NK-92 (cell line): ENCODE results near the gene CATSPERD.

Source experiments
- DNase-seq: peaks from one replicate; lab custom pipeline; 2025; ENCODE audit not compliant: unreplicated experiment; lab: John Stamatoyannopoulos, UW

CATSPERD gene

DNA sequence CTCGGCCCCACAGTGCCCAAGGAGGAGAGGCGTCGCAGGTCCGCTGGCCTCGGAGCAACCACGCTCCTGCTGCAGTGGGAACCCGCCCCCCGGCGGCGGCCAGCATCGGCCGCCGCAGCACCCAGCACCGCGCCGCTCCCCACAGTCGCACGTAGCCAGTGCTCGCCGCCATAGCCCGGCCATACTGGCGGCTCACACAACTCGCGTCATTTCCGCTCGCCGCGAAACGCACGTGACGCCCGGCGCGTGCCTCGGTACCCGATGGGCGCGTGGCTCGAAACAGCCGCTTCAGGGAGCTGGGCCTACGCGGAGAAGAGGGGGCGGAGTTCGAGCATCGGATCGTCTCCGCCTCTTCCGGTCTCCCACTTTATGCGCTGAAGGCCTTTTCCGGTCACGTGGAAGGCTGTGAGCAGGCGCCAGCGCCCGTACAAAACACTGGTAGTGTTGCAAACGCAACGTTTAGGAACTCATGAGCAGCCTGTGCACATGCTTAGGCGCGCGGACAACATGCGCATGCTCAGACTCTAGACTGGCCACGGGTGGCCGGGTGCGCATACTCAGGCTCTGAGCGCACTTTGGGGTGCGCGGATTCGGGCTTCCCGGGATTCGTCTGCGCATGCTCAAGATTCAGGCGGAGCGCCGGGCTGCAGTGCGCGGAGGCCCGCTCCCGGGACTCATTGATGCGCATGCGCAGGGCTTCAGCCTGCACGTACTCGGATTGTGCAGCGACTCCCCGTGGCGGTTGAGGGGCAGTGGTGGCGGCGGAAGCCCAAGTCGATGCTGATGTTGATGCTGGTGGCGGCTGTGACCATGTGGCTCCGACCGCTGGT lies at the start of gene CATSPERD, which contains the start of gene LONP1:
Gene CATSPERD (plus strand): TSS at position 677 of the 830 bp plus-strand sequence. CDS start 101 bp downstream, at position 778.
Gene LONP1 (minus strand): TSS at position 186 of the 830 bp plus-strand sequence. CDS start 14 bp downstream, at position 172.
- DNase-seq: peak; percentile 98

GRCh38 chr19:5671600-5671999 lies 48.8 kb upstream of the CATSPERD start:
- no peak for DNase-seq

- no peak for DNase-seq
Measured at GRCh38 chr19:5672708-5673459, 47.6 kb upstream of the CATSPERD start.

DNA sequence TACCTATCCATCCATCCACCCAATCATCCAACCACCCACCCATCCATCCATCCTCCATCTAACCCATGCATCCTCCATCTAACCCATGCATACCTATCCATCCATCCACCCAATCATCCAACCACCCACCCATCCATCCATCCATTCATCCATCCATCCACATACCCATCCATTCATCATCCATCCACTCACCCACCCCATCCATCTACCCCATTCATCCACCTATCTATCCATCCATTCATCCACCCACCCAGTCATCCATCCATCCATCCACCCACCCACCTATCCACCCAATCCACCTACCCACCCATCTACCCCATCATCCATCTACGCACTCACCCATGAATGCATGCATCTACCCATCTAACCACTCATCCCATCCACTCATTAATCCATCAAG lies 46.7 kb upstream of the CATSPERD start:
- DNase-seq: no peak

DNA sequence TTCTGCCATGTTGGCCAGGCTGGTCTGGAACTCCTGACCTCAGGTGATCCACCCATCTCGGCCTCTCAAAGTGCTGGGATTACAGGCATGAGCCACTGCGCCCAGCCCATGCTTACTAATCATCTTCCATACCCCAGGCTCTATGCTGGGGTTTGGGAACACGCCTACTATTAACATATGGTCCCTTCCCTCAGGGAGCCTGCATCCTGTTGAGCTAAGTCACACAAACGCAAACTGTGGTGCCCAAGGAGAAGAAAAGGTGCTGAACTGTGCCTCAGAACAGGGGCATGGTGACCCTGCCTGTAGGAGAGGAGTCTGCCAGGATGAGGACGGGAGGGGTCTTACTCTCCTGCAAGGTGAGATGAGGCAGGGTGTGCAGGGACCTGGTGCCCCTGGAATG lies 45.7 kb upstream of the CATSPERD start:
- DNase-seq: no peak

DNA sequence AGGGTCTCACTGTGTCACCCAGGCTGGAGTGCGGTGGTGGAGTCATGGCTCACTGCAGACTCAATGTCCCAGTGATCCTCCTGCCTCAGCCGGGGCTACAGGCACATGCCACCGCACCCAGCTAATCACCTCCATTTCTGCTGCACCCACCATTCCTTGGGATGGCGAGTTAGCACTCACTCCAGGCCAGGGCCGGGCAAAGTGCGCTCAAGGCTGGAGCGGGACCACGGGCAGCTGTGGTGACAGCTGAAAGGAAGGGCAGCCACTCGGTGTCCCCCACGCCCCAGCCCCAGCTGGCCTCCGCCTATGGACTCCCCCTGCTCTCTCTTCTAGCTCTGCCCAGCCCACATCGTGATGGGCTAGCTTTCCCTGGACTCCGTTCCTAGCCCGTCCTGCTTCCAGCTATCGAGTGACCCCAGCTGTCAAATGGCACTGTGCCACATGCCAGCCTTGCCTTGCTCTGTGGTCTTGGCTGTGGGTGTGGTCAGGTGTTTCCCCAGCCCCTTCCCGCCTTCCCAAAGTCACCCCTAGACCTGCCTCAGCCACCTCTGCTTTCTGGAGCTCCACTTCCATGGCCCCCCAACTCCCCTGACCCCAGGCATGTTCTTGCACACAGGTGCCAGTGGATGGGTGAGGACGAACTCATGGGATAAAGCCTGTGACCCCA lies 44.2 kb upstream of the CATSPERD start:
- no peak for DNase-seq

GRCh38 chr19:5676772-5677105 lies 43.7 kb upstream of the CATSPERD start:
- DNase-seq: no peak

DNA sequence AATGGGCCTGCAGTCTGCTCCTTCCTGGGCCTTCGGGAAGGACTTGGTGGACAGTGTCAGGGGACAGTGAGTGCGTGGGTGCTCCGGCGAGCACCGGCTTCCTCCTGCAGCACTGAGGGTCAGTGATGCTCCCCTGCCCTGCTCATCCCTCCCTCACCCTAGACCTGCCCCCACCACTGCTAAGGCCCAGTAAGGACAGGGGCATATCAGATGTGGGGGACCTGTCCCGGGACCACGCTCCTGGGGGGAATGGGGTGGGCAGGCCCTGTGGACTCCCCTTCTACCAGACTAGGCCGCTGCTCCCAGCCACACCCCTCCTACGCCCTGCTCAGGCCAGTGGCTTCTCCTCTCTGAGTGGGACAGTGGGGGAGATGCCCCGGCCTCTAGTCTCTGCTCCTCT lies 43.3 kb upstream of the CATSPERD start:
- DNase-seq: no peak

DNA sequence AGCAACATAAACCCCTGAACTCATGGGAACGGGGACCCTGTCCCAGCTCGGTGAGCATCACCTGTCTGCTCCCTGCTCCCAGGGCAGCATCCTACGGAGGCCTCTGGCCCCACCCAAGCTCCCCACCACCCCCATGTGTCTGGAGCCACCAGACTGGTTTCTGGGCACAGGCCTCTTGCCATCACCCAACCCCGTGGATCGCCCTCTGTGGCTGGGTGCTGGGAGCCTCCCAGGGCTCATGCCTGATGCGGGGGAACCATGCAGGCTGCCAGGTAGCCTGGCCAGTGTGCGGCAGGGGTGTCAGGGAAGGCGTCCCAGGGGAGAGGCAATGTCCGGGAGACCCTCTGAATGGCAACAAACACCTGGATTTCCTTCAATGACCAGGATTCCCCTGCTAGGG lies 42.9 kb upstream of the CATSPERD start:
- DNase-seq: no peak

GRCh38 chr19:5678071-5678718 lies 42.2 kb upstream of the CATSPERD start:
- no peak for DNase-seq

GRCh38 chr19:5679289-5680083 lies 41.0 kb upstream of the CATSPERD start:
- DNase-seq: no peak

GRCh38 chr19:5680084-5680436 lies 40.4 kb upstream of the CATSPERD start:
- no peak for DNase-seq

GRCh38 chr19:5680437-5681368 lies 39.7 kb upstream of the CATSPERD start, which contains the start of the genes HSD11B1L and MICOS13:
Gene HSD11B1L (plus strand): TSS chr19:5681027. CDS start chr19:5684833, 3,806 bp downstream.
Gene MICOS13 (minus strand): TSS chr19:5680516. CDS start chr19:5680486, 30 bp downstream.
- peak; percentile 87 for DNase-seq

DNA sequence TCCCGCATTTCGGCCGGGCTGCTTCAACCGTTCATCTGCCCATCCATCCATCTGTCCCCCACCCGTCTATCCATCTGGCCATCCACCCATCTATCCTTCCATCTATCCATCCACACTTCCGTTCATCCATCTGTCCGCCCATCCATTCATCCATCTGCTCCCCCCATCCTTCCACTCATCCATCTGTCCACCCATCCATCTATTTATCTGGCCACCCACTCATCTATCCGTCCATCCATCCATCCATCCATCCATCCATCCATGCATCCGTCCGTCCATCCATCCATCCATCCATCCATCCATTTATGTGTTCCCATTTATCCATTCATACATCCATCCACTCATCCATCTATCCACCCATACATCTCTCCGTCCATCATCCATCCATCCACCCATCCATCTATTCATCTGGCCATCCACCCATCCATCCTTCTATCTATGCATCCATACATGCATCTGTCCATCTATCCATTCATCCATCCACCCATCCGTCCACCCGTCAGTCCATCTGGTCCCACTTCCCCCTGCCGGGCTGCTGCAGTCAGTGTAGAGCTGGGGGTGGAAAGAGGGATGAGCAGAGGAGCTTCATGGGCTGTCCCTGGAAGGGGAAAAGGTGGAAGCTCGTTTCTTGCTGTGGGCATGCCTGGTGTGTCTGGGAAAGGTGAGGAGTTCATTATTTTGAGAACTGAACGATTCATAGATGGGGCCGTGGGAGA lies 38.9 kb upstream of the CATSPERD start:
- no peak for DNase-seq

GRCh38 chr19:5682107-5682482 lies 38.3 kb upstream of the CATSPERD start:
- no peak for DNase-seq

DNA sequence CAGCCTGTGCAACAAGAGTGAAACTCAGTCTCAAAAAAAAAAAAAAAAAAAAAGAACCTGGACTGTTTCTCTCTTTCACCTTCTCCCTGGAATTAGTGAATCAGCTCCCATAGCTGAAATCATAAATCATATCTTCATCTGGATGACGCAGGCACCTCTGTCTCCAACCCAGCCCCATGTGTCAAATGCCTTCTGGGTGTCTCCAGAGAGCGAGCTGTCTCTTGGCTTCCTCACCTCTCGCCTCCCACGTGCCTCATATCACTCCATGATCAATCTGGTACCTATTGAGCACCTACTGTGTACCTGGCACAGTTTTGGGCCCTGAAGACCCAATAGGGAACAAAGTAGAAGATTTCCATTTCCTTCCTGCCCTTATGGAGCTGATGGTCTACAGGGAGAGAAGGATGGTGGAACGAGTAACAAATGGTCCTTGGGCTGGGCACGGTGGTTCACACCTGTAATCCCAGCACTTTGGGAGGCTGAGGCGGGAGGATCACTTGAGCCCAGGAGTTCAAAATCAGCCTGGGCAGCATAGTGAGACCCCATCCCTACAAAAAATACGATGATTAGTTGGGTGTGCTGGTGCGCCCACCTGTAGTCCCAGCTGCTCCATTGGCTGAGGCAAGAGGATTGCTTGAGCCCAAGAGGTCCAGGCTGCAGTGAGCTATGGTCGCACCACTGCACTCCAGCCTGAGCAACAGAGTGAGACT lies 37.1 kb upstream of the CATSPERD start:
- no peak for DNase-seq

DNA sequence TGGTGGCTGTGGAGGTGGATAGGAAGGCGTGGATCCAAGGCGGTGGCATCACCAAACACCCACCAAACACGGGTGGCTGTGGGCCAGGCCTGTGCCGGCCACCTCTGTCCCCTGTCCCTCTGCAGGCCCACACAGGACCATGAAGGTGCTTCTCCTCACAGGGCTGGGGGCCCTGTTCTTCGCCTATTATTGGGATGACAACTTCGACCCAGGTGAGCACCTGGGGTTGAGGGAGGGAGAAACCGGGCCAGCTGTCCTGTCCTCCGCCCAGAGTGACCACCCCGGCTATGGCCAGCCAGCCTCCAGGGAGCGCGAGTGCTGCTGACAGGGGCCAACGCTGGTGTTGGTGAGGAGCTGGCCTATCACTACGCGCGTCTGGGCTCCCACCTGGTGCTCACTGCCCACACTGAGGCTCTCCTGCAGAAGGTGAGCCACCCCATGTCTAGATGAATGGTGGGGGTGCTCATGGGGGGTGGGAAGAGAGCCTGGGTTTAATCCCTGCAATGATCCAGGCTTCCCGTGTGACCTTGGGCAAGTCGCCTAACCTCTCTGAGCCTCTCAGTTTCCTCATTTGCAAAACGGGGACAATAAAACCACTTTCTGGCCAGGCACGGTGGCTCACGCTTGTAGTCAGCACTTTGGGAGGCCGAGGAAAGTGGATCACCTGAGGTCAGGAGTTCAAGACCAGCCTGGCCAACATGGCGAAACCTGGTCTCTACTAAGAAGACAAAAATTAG lies 35.6 kb upstream of the CATSPERD start:
- DNase-seq: no peak
